Loucy (cell line): ENCODE data around the gene PRXL2B.

Experiments
- H2AFZ ChIP-seq: fragments of 200-600 bp; sonication (generic); 2 replicates; pipeline ENCODE4 v1.6.0; 2016; ENCODE audit warnings: antibody characterized with exemption, mild to moderate bottlenecking, low read length, moderate library complexity
- H3F3A ChIP-seq: fragments of 200-600 bp; 2 replicates; pipeline ENCODE4 v1.6.0; 2016; ENCODE audit warnings: antibody characterized with exemption, low read depth, mild to moderate bottlenecking
- H3K27me3 ChIP-seq: fragments of 200-600 bp; sonication (generic); 2 replicates; pipeline ENCODE4 v1.6.1; 2014; ENCODE audit warnings: low read length, mild to moderate bottlenecking; ENCODE audit not compliant: insufficient read depth, poor library complexity, severe bottlenecking
- H3K36me3 ChIP-seq: fragments of 200-600 bp; sonication (generic); 2 replicates; pipeline ENCODE4 v1.6.1; 2016; ENCODE audit warnings: low read length; ENCODE audit not compliant: insufficient read depth
- H3K4me1 ChIP-seq: fragments of 200-600 bp; sonication (generic); 2 replicates; pipeline ENCODE4 v1.5.1; 2014; ENCODE audit warnings: low read length, mild to moderate bottlenecking; ENCODE audit not compliant: insufficient read depth, poor library complexity, severe bottlenecking
- H3K4me2 ChIP-seq: fragments of 200-600 bp; sonication (generic); 2 replicates; pipeline ENCODE4 v1.6.0; 2014; ENCODE audit warnings: antibody characterized with exemption, low read length, low read depth, mild to moderate bottlenecking; ENCODE audit not compliant: poor library complexity, severe bottlenecking
- H3K4me3 ChIP-seq: fragments of 200-600 bp; sonication (generic); 2 replicates; pipeline ENCODE4 v1.5.1; 2014; ENCODE audit warnings: low read length, mild to moderate bottlenecking, mixed read lengths; ENCODE audit not compliant: poor library complexity, severe bottlenecking
- H3K79me2 ChIP-seq: fragments of 200-600 bp; sonication (generic); 2 replicates; pipeline ENCODE4 v1.6.1; 2014; ENCODE audit warnings: low read length; ENCODE audit not compliant: insufficient read depth
- H3K9ac ChIP-seq: fragments of 200-600 bp; sonication (generic); 2 replicates; pipeline ENCODE4 v1.6.0; 2014; ENCODE audit warnings: mild to moderate bottlenecking, low read depth, low read length, moderate library complexity; ENCODE audit not compliant: poor library complexity, severe bottlenecking
- H3K9me2 ChIP-seq: fragments of 200-600 bp; sonication (generic); replicated peaks from 2 replicates; pipeline ENCODE4 v1.6.1; 2016; ENCODE audit warnings: low read depth, low read length, mixed read lengths
- H3K9me3 ChIP-seq: fragments of 200-600 bp; sonication (generic); 2 replicates; pipeline ENCODE4 v1.6.1; 2014; ENCODE audit warnings: mild to moderate bottlenecking, antibody characterized with exemption, low read length, low read depth; ENCODE audit not compliant: insufficient read depth
- H4K20me1 ChIP-seq: fragments of 200-600 bp; sonication (generic); 2 replicates; pipeline ENCODE4 v1.6.0; 2014; ENCODE audit warnings: antibody characterized with exemption, low read length, mild to moderate bottlenecking; ENCODE audit not compliant: insufficient read depth, poor library complexity, severe bottlenecking
- CTCF ChIP-seq: fragments of 200-600 bp; sonication (generic); conservative IDR thresholded peaks from 2 replicates; pipeline ENCODE4 v1.5.1; 2014; ENCODE audit warnings: mild to moderate bottlenecking, antibody characterized with exemption, low read length
- EZH2phosphoT487 ChIP-seq: fragments of 200-600 bp; IDR thresholded peaks from 2 replicates; pipeline ENCODE4 v1.6.1; 2018; ENCODE audit warnings: antibody characterized with exemption, mild to moderate bottlenecking, moderate library complexity, borderline replicate concordance

Gene PRXL2B

GRCh38 chr1:2586154-2587070 is at the start of gene PRXL2B:
Gene PRXL2B, plus strand, starts transcription at chr1:2586777. Its CDS starts 109 bp downstream, at chr1:2586886.
- no peaks in the 10 kb centered on the region for H3K9me3 ChIP-seq
- peak within 1 kb of the TSS; percentile 89 for H3K4me2 ChIP-seq
- H3K9me2 ChIP-seq, result no peaks in the 10 kb centered on the region
- peak within 1 kb of the TSS; percentile 92 for H3K4me3 ChIP-seq
- peaks cover 30% of the 10 kb centered on the region for H3K4me1 ChIP-seq
- peak within 1 kb of the TSS; percentile 98 for H3K9ac ChIP-seq
- H2AFZ ChIP-seq, result peak within 1 kb of the TSS; percentile 84
- peaks cover 3% of the 10 kb centered on the region for H4K20me1 ChIP-seq
- H3K27me3 ChIP-seq, result no peaks in the 10 kb centered on the region
- no peaks in the 10 kb centered on the region for H3K36me3 ChIP-seq
- no peaks in the 10 kb centered on the region for H3F3A ChIP-seq
- no peak for TF ChIP-seq CTCF
- no peak for TF ChIP-seq EZH2phosphoT487
- H3K79me2 ChIP-seq, result peaks cover 7% of the 10 kb centered on the region; the same call in 1 of the 2 replicates

GRCh38 chr1:2537784-2538115 is 48.8 kb upstream of the PRXL2B start:
- H3K9me2 ChIP-seq, result no peaks in the 10 kb centered on the region
- TF ChIP-seq CTCF, result no peak
- TF ChIP-seq EZH2phosphoT487, result no peak
- no peak overlapping the region for H3K9ac ChIP-seq
- H3F3A ChIP-seq, result no peaks in the 10 kb centered on the region
- H3K4me3 ChIP-seq, result no peak overlapping the region
- no peaks in the 10 kb centered on the region for H3K79me2 ChIP-seq
- H3K27me3 ChIP-seq, result no peaks in the 10 kb centered on the region
- no peak overlapping the region for H2AFZ ChIP-seq
- H4K20me1 ChIP-seq, result no peaks in the 10 kb centered on the region
- no peak overlapping the region for H3K4me2 ChIP-seq
- H3K4me1 ChIP-seq, result no peaks in the 10 kb centered on the region
- no peaks in the 10 kb centered on the region for H3K36me3 ChIP-seq
- no peaks in the 10 kb centered on the region for H3K9me3 ChIP-seq

GRCh38 chr1:2538376-2538775 is 48.2 kb upstream of the PRXL2B start:
- Histone ChIP-seq H3F3A (no peaks in the 10 kb centered on the region), H3K9me3 (no peaks in the 10 kb centered on the region), H3K4me3 (no peak overlapping the region), H3K9ac (no peak overlapping the region), H3K27me3 (no peaks in the 10 kb centered on the region), H3K36me3 (no peaks in the 10 kb centered on the region), H4K20me1 (no peaks in the 10 kb centered on the region), H3K4me1 (peaks cover 4% of the 10 kb centered on the region), H3K4me2 (no peak overlapping the region), H3K79me2 (no peaks in the 10 kb centered on the region), H2AFZ (no peak overlapping the region), H3K9me2 (no peaks in the 10 kb centered on the region)
- TF ChIP-seq EZH2phosphoT487 (no peak), CTCF (no peak)
